ENCODE data around the gene KCNJ10. TPM values are rescaled to one million over a fixed set of nuclear protein-coding genes. Genes with fewer than 3 reads are reported as not detected.

The KCNJ10 gene
- total and polyA plus RNA-seq, 2 experiments from 2014 or later = not detected

- Histone ChIP-seq H4K20me1 (ENCODE audit: insufficient read depth, poor library complexity, severe bottlenecking) (no peaks in the 10 kb centered on the region), H3K36me3 (replicated peaks; ENCODE audit: insufficient read depth, low read depth) (no peaks in the 10 kb centered on the region), H3K27ac (no peak overlapping the region), H3K9me2 (replicated peaks; ENCODE audit: insufficient read depth) (no peaks in the 10 kb centered on the region), H2AFZ (no peak overlapping the region), H3K9me3 (ENCODE audit: low read depth) (no peaks in the 10 kb centered on the region), H3K27me3 (no peaks in the 10 kb centered on the region), H3K4me1 (ENCODE audit: insufficient read depth) (peaks cover 38% of the 10 kb centered on the region), H3K79me2 (no peaks in the 10 kb centered on the region), H3K4me3 (no peak overlapping the region), H3K4me2 (peak overlapping the region; percentile 65)
- TF ChIP-seq EZH2 (IDR thresholded peaks at IDR 0.05; ENCODE audit: borderline replicate concordance) = no peak
- TF ChIP-seq EZH2phosphoT487 (IDR thresholded peaks at IDR 0.05; ENCODE audit: low read depth, severe bottlenecking, unreplicated experiment) = no peak
- TF ChIP-seq CTCF (IDR thresholded peaks at IDR 0.05; ENCODE audit: poor library complexity) = no peak
- DNase-seq (ENCODE audit: low spot score) = no peak
- WGBS (ENCODE audit: low lambda C conversion rate, missing lambda C conversion rate) = 83% methylated on average over 12 of the region's 12 CpGs
Measured at GRCh38 chr1:160116283-160117147, 46.6 kb upstream of the KCNJ10 start.

- Histone ChIP-seq H4K20me1 (ENCODE audit: insufficient read depth, poor library complexity, severe bottlenecking) (no peaks in the 10 kb centered on the region), H3K4me3 (no peak within 1 kb of the TSS), H3K9me2 (replicated peaks; ENCODE audit: insufficient read depth) (no peaks in the 10 kb centered on the region), H3K27ac (no peak within 1 kb of the TSS), H3K4me1 (ENCODE audit: insufficient read depth) (peaks cover 38% of the 10 kb centered on the region), H3K27me3 (no peaks in the 10 kb centered on the region), H3K36me3 (replicated peaks; ENCODE audit: insufficient read depth, low read depth) (no peaks in the 10 kb centered on the region), H3K79me2 (no peaks in the 10 kb centered on the region), H3K4me2 (no peak within 1 kb of the TSS), H3K9me3 (ENCODE audit: low read depth) (no peaks in the 10 kb centered on the region), H2AFZ (no peak within 1 kb of the TSS)
- 31% methylated on average over 13 of the region's 16 CpGs for WGBS (ENCODE audit: low lambda C conversion rate, missing lambda C conversion rate)
- DNase-seq (ENCODE audit: low spot score) = no peak
- TF ChIP-seq EZH2phosphoT487 (IDR thresholded peaks at IDR 0.05; ENCODE audit: low read depth, severe bottlenecking, unreplicated experiment) = no peak
- no peak for TF ChIP-seq EZH2 (IDR thresholded peaks at IDR 0.05; ENCODE audit: borderline replicate concordance)
- TF ChIP-seq CTCF (IDR thresholded peaks at IDR 0.05; ENCODE audit: poor library complexity) = no peak
Measured at GRCh38 chr1:160115545-160116282, 45.8 kb upstream of the KCNJ10 start, which contains the start of gene ATP1A2. Gene ATP1A2, plus strand, starts transcription at chr1:160115759. Its CDS starts 103 bp downstream, at chr1:160115862.

GRCh38 chr1:160114085-160114484 is 44.1 kb upstream of the KCNJ10 start:
- Histone ChIP-seq H3K4me1 (ENCODE audit: insufficient read depth) (peaks cover 42% of the 10 kb centered on the region), H3K36me3 (replicated peaks; ENCODE audit: insufficient read depth, low read depth) (no peaks in the 10 kb centered on the region), H3K9me2 (replicated peaks; ENCODE audit: insufficient read depth) (no peaks in the 10 kb centered on the region), H4K20me1 (ENCODE audit: insufficient read depth, poor library complexity, severe bottlenecking) (no peaks in the 10 kb centered on the region), H3K4me2 (no peak overlapping the region), H3K79me2 (no peaks in the 10 kb centered on the region), H3K4me3 (no peak overlapping the region), H3K9me3 (ENCODE audit: low read depth) (no peaks in the 10 kb centered on the region), H3K27ac (peak overlapping the region; percentile 37), H2AFZ (no peak overlapping the region), H3K27me3 (no peaks in the 10 kb centered on the region)
- DNase-seq (ENCODE audit: low spot score) = no peak
- WGBS (ENCODE audit: low lambda C conversion rate, missing lambda C conversion rate) = 70% methylated on average over 4 of the region's 4 CpGs
- TF ChIP-seq EZH2phosphoT487 (IDR thresholded peaks at IDR 0.05; ENCODE audit: low read depth, severe bottlenecking, unreplicated experiment) = no peak
- TF ChIP-seq EZH2 (IDR thresholded peaks at IDR 0.05; ENCODE audit: borderline replicate concordance) = no peak
- no peak for TF ChIP-seq CTCF (IDR thresholded peaks at IDR 0.05; ENCODE audit: poor library complexity)
